Fibroblast of skin of right biceps (primary cell): ENCODE data around the gene HGS.

Experiments
- DNase-seq: peaks from one replicate; pipeline ENCODE4 v3.0.0-alpha.2; 2013

Gene HGS

GRCh38 chr17:81656835-81657234 is 27.0 kb upstream of the HGS start:
- DNase-seq, result no peak

- DNase-seq, result no peak
These were observed 24.8 kb upstream of the HGS start for GRCh38 chr17:81659038-81659437.

GRCh38 chr17:81660441-81660840 is 23.4 kb upstream of the HGS start:
- DNase-seq, result no peak

GRCh38 chr17:81662002-81662401 is 21.8 kb upstream of the HGS start:
- no peak for DNase-seq

- DNase-seq, result no peak
These were observed 19.8 kb upstream of the HGS start for GRCh38 chr17:81664051-81664470.

GRCh38 chr17:81665205-81666091 is 18.4 kb upstream of the HGS start:
- DNase-seq, result peak; percentile 36

- no peak for DNase-seq
These were observed 17.8 kb upstream of the HGS start for GRCh38 chr17:81666092-81666341.

- DNase-seq, result peak; percentile 97
These were observed 17.2 kb upstream of the HGS start, which contains the start of the genes CCDC137 and OXLD1 for GRCh38 chr17:81666342-81667191. Gene CCDC137 (plus strand): TSS chr17:81666737. CDS start chr17:81666767, 30 bp downstream. Gene OXLD1 (minus strand): TSS chr17:81666605. CDS start chr17:81666577, 28 bp downstream.

- no peak for DNase-seq
These were observed 16.1 kb upstream of the HGS start for GRCh38 chr17:81667754-81668153.

GRCh38 chr17:81672504-81672903 is 11.3 kb upstream of the HGS start:
- no peak for DNase-seq

- no peak for DNase-seq
These were observed 10.9 kb upstream of the HGS start for GRCh38 chr17:81672954-81673353.

GRCh38 chr17:81673561-81674258 is 10.1 kb upstream of the HGS start:
- no peak for DNase-seq

GRCh38 chr17:81675515-81676221 is 8.1 kb upstream of the HGS start:
- peak; percentile 28 for DNase-seq

- no peak for DNase-seq
These were observed 6.9 kb upstream of the HGS start for GRCh38 chr17:81676906-81677305.

GRCh38 chr17:81680150-81680549 is 3.7 kb upstream of the HGS start:
- DNase-seq, result no peak

- DNase-seq, result no peak
These were observed 2.1 kb upstream of the HGS start for GRCh38 chr17:81681672-81682071.

GRCh38 chr17:81682565-81683207 is 1.1 kb upstream of the HGS start:
- DNase-seq, result no peak

- no peak for DNase-seq
These were observed 615 bp upstream of the HGS start for GRCh38 chr17:81683208-81683583.

GRCh38 chr17:81684442-81684911 is 666 bp downstream of the HGS start:
- DNase-seq, result no peak

- DNase-seq, result peak; percentile 79
These were observed 1.3 kb downstream of the HGS start for GRCh38 chr17:81685108-81685507.

- DNase-seq, result no peak
These were observed 2.8 kb downstream of the HGS start for GRCh38 chr17:81686614-81687013.
